Activated T-helper 17 cell treated with anti-CD3 and anti-CD28 coated beads, Interleukin-2, amount 50 U/mL, for 72 hours (primary cell): ENCODE results near the gene CLMN. TPM values are rescaled to one million over a fixed set of nuclear protein-coding genes. Genes with fewer than 3 reads are reported as not detected.

Experiments
- ATAC-seq: fragments of 150-1000 bp; cut with Tn5 transposase; replicated peaks from 2 replicates; pipeline ENCODE4 v1.10.0; 2021; ENCODE audit warnings: mild to moderate bottlenecking, moderate library complexity
- H3K27ac Mint-ChIP-seq: one replicate; pipeline ENCODE4 v1.8.0; 2022; ENCODE audit warnings: mixed read lengths
- H3K27me3 Mint-ChIP-seq: one replicate; pipeline ENCODE4 v1.8.0; 2022; ENCODE audit warnings: mixed read lengths
- H3K36me3 Mint-ChIP-seq: one replicate; pipeline ENCODE4 v1.8.0; 2022; ENCODE audit warnings: low read depth, mild to moderate bottlenecking, mixed read lengths
- H3K4me1 Mint-ChIP-seq: one replicate; pipeline ENCODE4 v1.8.0; 2022; ENCODE audit warnings: mixed read lengths
- H3K4me3 Mint-ChIP-seq: one replicate; pipeline ENCODE4 v1.8.0; 2022; ENCODE audit warnings: mild to moderate bottlenecking, mixed read lengths
- H3K9me3 Mint-ChIP-seq: one replicate; pipeline ENCODE4 v1.8.0; 2022; ENCODE audit warnings: mixed read lengths
- total RNA-seq, 2 donors: library from RNA; stranded (reverse); gene quantifications; one replicate each; pipeline ENCODE4 v1.2.3, GENCODE V29; 2022

Gene CLMN
- total RNA-seq, 2 donors from 2014 or later: 0.95 to 5.3 TPM

- Mint-ChIP-seq H3K36me3 (no peaks in the 10 kb centered on the region), H3K4me1 (no peaks in the 10 kb centered on the region)
Observed at GRCh38 chr14:95309261-95310051, 10.3 kb downstream of the CLMN start.

GRCh38 chr14:95308073-95308472 is 11.6 kb downstream of the CLMN start:
- peaks cover 27% of the 10 kb centered on the region for H3K27me3 Mint-ChIP-seq
- no peaks in the 10 kb centered on the region for H3K9me3 Mint-ChIP-seq
- no peak overlapping the region for H3K4me3 Mint-ChIP-seq
- no peaks in the 10 kb centered on the region for H3K4me1 Mint-ChIP-seq
- H3K27ac Mint-ChIP-seq: no peak overlapping the region
- H3K36me3 Mint-ChIP-seq: no peaks in the 10 kb centered on the region
- ATAC-seq: no peak

More at GRCh38 chr14:95309261-95310051, 10.3 kb downstream of the CLMN start:
- Mint-ChIP-seq H3K9me3 (no peaks in the 10 kb centered on the region), H3K27me3 (peaks cover 25% of the 10 kb centered on the region), H3K27ac (no peak overlapping the region), H3K4me3 (no peak overlapping the region)
- ATAC-seq: no peak

GRCh38 chr14:95307402-95308041 is 12.2 kb downstream of the CLMN start:
- Mint-ChIP-seq H3K4me3 (no peak overlapping the region), H3K27ac (no peak overlapping the region)

GRCh38 chr14:95305940-95306339 is 13.8 kb downstream of the CLMN start:
- H3K4me3 Mint-ChIP-seq: no peak overlapping the region
- H3K27me3 Mint-ChIP-seq: peaks cover 37% of the 10 kb centered on the region
- no peaks in the 10 kb centered on the region for H3K4me1 Mint-ChIP-seq
- H3K27ac Mint-ChIP-seq: no peak overlapping the region
- no peaks in the 10 kb centered on the region for H3K36me3 Mint-ChIP-seq
- ATAC-seq: no peak
- no peaks in the 10 kb centered on the region for H3K9me3 Mint-ChIP-seq

More at GRCh38 chr14:95307402-95308041, 12.2 kb downstream of the CLMN start:
- no peaks in the 10 kb centered on the region for H3K36me3 Mint-ChIP-seq
- H3K9me3 Mint-ChIP-seq: no peaks in the 10 kb centered on the region
- H3K4me1 Mint-ChIP-seq: no peaks in the 10 kb centered on the region
- ATAC-seq: no peak
- peaks cover 31% of the 10 kb centered on the region for H3K27me3 Mint-ChIP-seq

GRCh38 chr14:95305145-95305544 is 14.6 kb downstream of the CLMN start:
- H3K27ac Mint-ChIP-seq: no peak overlapping the region
- H3K36me3 Mint-ChIP-seq: no peaks in the 10 kb centered on the region
- H3K4me1 Mint-ChIP-seq: no peaks in the 10 kb centered on the region
- no peak for ATAC-seq
- peaks cover 41% of the 10 kb centered on the region for H3K27me3 Mint-ChIP-seq
- no peaks in the 10 kb centered on the region for H3K9me3 Mint-ChIP-seq
- H3K4me3 Mint-ChIP-seq: no peak overlapping the region

GRCh38 chr14:95304342-95304741 is 15.4 kb downstream of the CLMN start:
- no peaks in the 10 kb centered on the region for H3K9me3 Mint-ChIP-seq
- peaks cover 47% of the 10 kb centered on the region for H3K27me3 Mint-ChIP-seq
- no peak for ATAC-seq
- H3K4me3 Mint-ChIP-seq: no peak overlapping the region
- H3K4me1 Mint-ChIP-seq: no peaks in the 10 kb centered on the region
- H3K36me3 Mint-ChIP-seq: no peaks in the 10 kb centered on the region
- H3K27ac Mint-ChIP-seq: no peak overlapping the region

- H3K27me3 Mint-ChIP-seq: peaks cover 44% of the 10 kb centered on the region
- no peaks in the 10 kb centered on the region for H3K36me3 Mint-ChIP-seq
- H3K4me1 Mint-ChIP-seq: no peaks in the 10 kb centered on the region
- H3K4me3 Mint-ChIP-seq: no peak overlapping the region
- H3K9me3 Mint-ChIP-seq: no peaks in the 10 kb centered on the region
- ATAC-seq: no peak
- no peak overlapping the region for H3K27ac Mint-ChIP-seq
Observed at GRCh38 chr14:95303552-95303951, 16.2 kb downstream of the CLMN start.

- no peak for ATAC-seq
- no peaks in the 10 kb centered on the region for H3K4me1 Mint-ChIP-seq
- no peaks in the 10 kb centered on the region for H3K9me3 Mint-ChIP-seq
- peaks cover 38% of the 10 kb centered on the region for H3K27me3 Mint-ChIP-seq
- H3K27ac Mint-ChIP-seq: no peak overlapping the region
- no peaks in the 10 kb centered on the region for H3K36me3 Mint-ChIP-seq
- H3K4me3 Mint-ChIP-seq: no peak overlapping the region
Observed at GRCh38 chr14:95302667-95303506, 16.8 kb downstream of the CLMN start.

GRCh38 chr14:95301527-95302187 is 18.1 kb downstream of the CLMN start:
- no peaks in the 10 kb centered on the region for H3K36me3 Mint-ChIP-seq
- peaks cover 36% of the 10 kb centered on the region for H3K27me3 Mint-ChIP-seq
- H3K4me3 Mint-ChIP-seq: no peak overlapping the region
- no peak overlapping the region for H3K27ac Mint-ChIP-seq
- H3K9me3 Mint-ChIP-seq: no peaks in the 10 kb centered on the region
- no peak for ATAC-seq
- no peaks in the 10 kb centered on the region for H3K4me1 Mint-ChIP-seq

GRCh38 chr14:95300697-95301526 is 18.8 kb downstream of the CLMN start:
- Mint-ChIP-seq H3K27me3 (peaks cover 36% of the 10 kb centered on the region), H3K9me3 (peaks cover under 1% of the 10 kb centered on the region), H3K27ac (no peak overlapping the region), H3K4me1 (no peaks in the 10 kb centered on the region), H3K4me3 (no peak overlapping the region), H3K36me3 (no peaks in the 10 kb centered on the region)
- ATAC-seq: no peak

GRCh38 chr14:95300002-95300696 is 19.6 kb downstream of the CLMN start:
- no peak overlapping the region for H3K4me3 Mint-ChIP-seq
- no peaks in the 10 kb centered on the region for H3K36me3 Mint-ChIP-seq
- peaks cover 33% of the 10 kb centered on the region for H3K27me3 Mint-ChIP-seq
- ATAC-seq: no peak
- H3K4me1 Mint-ChIP-seq: no peaks in the 10 kb centered on the region
- no peak overlapping the region for H3K27ac Mint-ChIP-seq
- H3K9me3 Mint-ChIP-seq: peaks cover 4% of the 10 kb centered on the region

GRCh38 chr14:95299271-95299670 is 20.4 kb downstream of the CLMN start:
- H3K4me1 Mint-ChIP-seq: no peaks in the 10 kb centered on the region
- H3K4me3 Mint-ChIP-seq: no peak overlapping the region
- H3K9me3 Mint-ChIP-seq: peaks cover 4% of the 10 kb centered on the region
- ATAC-seq: no peak
- H3K27ac Mint-ChIP-seq: no peak overlapping the region
- H3K27me3 Mint-ChIP-seq: peaks cover 37% of the 10 kb centered on the region
- no peaks in the 10 kb centered on the region for H3K36me3 Mint-ChIP-seq

- Mint-ChIP-seq H3K36me3 (no peaks in the 10 kb centered on the region), H3K4me1 (no peaks in the 10 kb centered on the region), H3K27ac (no peak overlapping the region), H3K4me3 (no peak overlapping the region), H3K27me3 (peaks cover 35% of the 10 kb centered on the region), H3K9me3 (peaks cover 4% of the 10 kb centered on the region)
- ATAC-seq: no peak
Observed at GRCh38 chr14:95297832-95298231, 21.9 kb downstream of the CLMN start.
